GM21381 (cell line): ENCODE results near the gene KCNJ1.

Source experiments
- ATAC-seq: cut with Tn5 transposase; IDR thresholded peaks from one replicate; pipeline ENCODE4 v1.9.1; 2021; ENCODE audit warnings: mild to moderate bottlenecking, moderate library complexity; ENCODE audit not compliant: unreplicated experiment

The KCNJ1 gene

DNA sequence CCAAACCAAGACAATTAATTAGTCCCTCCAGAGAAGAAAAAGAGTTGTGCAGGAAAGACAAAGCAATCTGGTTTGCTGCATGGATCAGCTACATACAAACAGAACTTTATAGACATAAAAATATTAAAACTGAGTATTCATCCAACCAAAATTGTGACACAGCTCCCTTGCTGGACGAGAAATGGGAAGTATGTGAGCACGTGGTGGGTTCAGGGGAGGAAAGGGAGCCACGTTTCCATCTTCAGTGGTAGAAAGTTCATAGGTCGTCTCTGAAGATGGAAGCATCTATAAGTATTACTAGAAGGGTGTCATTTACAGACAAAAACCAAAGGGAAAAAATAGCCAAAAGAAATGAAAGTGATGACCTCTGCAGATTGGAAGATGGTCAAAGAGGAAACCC, 17.0 kb upstream of the KCNJ1 start:
- ATAC-seq, result no peak

DNA sequence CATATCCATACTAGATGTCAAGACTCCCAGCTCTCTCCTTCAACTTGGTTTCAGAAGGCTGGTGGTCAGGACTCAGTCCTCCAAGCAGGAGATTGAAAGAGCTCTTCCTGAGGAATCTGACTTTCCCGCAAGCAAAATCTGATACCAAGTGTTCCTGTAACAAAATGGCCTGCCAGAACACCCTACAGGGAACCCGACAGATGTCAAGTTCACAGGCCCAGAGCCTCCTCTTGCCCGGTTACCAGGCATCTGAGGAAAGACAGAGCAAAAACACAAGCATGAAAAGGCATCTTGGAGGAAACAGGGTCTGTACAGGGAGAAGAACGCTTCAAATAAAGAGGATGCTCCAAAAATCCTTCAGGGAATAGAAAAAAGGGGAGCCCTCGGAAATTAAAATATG, 15.4 kb upstream of the KCNJ1 start:
- ATAC-seq, result no peak

DNA sequence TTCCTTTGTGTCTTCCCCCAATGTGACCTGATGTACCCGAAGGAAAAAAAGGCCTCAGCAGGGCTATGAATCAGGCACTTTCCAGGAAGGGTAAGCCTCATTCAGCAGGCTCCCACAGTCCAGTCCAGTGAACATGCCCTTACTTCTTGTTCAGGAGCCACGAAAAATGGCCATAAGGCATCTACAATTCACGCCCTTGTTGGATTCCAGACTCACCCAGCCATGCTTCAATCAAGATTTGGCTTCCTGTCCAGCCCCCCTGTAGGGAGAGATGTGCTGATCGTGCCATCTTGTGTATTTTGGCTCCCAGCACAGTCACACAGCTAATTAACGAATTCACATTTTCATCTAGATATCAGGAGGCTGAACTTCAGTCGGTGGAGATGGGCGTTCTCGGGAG, 14.1 kb upstream of the KCNJ1 start:
- no peak for ATAC-seq

DNA sequence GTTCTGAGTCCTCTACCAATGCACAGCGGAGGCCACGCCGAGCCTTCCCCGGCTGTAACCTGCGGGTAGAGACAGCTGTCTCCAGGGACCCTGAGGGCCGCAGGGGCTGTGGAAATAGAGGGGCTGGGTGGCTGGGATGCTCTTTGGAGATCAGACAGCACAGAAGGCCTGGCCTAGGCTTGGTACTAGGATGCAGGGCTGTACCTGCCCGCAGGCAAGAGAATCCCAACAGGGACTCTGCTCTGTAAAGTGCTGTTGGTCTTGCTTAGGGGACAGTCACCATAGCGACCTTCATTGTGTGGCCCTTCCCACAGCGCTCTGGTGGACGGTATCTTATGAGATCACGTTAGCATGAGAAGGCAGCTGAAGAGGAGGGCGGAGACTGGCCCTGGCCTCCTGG, 12.7 kb upstream of the KCNJ1 start:
- no peak for ATAC-seq

DNA sequence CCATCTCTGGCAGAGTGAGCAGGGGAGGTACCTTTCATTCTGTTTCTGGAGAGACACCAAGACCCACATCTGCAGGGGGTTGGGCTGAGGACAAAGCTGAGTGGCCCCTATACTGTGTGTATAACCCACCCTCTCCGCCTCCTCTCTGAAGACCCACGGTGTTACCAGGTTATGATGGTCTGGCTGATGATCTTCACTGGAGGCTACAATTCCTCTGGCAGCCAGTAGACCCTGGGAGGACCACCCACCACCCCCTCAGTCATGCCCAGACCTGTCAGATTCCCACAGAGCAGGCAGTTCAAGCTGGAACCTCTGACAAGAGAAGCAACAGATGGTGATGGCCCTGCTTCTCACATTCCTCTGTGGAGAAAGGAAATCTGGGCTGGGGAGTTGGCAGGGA, 11.4 kb upstream of the KCNJ1 start:
- no peak for ATAC-seq

DNA sequence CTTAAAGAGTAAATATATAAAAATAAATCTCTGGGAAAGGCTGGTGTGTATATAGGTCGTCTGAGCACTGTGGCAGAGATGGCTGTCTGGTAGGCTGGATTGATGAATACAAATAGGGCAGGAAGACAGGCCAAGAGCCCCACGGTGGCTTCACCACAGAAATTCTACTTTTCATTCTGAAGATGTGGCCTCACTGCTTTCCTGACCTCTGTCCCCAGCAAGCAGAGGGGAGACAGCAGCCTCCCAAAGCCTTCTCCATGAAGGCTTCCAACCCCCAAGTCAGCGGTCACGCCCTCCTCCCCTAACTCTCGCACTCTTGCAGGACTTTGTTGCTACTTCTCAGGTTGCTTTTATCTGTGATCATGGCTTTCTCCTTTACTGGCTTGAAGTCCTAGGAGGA, 10.6 kb upstream of the KCNJ1 start:
- ATAC-seq, result no peak

DNA sequence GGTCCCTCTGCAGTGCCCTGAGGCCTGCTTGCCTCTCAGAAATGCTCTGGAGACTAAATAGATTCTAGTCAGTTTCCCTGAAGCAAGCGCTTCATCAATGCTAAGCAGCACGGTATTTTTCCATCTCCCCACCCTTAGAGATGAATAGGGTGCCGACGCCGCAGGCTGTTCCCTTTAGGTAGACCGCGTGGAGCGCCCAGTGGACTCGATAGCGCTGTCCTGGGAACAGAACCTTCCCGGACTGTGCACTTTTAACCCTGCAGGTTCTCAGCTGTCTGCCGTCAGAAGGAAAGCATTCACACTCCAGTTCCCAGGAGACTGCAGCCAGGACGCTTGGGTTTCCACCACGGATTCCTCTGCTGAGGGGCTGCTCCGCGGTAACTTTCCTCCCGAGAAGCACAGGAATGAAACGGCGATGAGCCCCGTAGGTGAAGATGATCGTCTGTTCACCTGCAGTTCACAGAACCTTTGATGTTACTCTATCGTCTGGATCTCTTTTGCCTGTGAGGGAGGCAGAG, 9.1 kb upstream of the KCNJ1 start:
- no peak for ATAC-seq

DNA sequence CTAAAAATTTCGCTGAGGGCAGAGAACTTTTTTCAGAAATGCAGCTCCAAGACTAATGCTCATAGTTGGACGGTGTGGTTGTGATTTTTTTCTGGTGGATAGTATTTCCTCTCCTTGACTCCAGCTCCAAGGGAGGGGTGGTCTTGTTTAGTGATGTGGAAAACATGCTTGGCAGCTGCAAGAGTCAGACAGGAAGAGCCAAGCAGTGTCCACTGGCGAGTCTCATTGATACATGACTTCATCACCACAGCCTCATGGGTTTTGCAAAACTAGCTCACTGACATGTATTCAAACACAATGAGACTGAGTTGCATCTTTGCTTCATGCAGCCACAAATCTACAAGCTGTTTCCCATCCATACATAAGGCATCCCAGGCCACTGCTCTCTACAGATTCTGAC, 7.3 kb upstream of the KCNJ1 start:
- ATAC-seq, result no peak

DNA sequence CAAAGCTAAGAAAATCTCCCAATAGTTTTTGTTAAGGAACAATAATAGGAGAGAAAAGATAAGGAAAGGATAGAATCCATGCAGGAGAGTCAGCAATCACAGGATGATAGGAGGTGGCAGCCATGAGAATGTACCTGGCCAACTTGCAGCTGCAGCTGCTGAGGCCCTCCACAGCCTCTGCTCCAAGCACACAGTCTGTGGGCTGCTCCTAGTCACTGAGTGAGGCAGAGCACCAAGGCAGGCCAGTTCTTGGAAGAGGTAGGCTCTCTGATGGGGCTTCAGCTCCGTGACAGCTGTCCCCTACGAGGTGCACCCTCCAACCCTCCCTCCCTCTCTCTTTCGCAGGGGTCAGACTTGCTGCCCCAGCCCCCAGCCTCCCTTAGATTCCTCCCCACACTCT, 5.5 kb upstream of the KCNJ1 start:
- no peak for ATAC-seq

DNA sequence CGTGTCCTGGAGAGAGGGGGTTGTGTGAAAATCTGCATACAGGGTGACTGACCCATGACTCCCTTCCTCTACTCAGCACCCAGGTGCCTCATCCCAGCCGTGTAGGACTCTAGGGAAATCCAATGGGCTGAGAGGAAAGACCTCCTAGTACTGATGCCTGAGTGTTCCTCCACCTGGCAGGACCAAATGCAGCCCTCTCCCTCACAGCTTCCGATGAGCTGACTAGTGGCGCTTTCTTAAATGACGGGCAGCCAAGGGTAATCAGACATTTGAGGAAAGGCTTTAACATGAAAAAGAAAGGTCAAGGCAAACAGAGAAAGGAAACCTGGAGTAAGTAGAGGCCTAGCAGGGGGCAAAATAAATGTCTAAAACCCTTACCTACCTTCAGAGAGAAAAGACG, 5.0 kb upstream of the KCNJ1 start:
- ATAC-seq, result no peak

DNA sequence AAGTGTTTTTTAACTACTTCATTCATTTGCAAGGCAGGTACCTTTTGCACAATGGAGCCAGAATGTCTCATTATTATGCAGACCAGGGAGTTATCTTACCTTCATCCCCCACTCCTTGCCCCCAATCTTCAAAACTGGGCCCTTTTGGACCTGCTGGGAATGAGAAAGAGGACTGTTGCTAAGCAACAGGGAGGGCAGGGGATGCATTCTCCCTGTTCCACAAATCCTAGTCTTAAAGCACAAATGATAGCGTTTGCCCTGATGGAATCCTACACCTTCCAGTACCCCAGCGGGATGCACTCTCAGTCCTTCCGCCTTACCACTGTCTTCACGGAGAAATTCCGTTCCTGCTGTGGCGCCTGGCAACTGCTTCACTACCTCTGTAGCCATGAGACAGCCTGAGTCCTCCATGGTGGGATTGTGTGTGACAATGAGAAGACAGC, 4.1 kb upstream of the KCNJ1 start:
- no peak for ATAC-seq

DNA sequence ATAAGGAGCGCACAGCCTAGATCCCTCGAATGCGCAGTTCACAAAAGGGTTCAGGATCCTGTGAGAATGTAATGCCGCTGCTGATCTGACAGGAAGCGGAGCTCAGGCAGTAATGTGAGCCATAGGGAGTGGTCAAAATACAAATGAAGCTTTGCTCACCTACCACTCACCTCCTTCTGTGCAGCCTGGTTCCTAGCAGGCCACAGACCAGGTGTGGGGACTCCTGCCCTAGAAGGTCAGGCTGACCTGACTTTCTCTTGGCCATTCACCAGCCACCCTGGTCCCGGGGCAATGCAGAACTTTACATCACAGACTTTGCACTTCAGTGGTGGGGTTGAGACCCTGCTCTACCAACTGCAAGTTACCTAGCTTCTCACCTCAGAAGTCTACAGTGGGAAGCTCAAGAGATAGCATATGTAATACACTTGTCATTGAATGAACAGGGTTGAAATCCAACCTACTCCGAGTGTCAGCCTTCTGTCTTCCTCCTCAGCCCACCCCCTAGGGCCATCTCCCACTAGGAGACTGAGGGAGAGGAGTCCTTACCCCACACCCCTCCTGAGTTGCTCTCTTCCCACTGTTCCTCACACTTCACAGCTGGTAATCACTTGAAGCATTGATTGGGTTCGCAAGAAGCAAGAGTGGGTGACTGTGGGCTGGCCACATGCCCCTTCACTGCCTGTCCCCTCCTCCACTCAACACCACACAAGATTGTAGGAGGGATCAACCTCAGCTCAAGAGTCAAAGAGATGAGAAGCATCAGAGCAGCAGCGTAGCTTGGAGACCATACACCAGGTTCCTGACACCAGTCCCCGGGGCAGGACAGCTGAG, 2.0 kb upstream of the KCNJ1 start:
- no peak for ATAC-seq

DNA sequence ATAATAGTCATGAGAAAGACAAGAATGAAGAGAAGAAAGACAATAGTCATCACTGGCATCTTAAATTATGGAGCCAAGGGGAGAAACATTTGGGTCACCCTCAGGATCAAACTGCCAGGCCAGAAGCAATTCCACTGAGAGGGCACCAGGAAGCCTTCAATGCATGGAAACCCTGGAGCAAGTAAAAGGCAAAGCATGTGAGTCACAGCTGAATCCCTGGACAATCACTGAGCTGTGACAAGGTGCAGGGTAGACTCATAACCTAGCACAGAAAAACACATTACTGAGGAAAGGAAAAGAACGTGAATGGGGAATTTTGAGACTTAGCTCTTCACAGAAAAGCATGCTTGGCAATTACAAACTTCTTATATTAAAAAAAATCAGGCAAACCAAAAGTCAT, 1.6 kb downstream of the KCNJ1 start:
- ATAC-seq, result no peak

DNA sequence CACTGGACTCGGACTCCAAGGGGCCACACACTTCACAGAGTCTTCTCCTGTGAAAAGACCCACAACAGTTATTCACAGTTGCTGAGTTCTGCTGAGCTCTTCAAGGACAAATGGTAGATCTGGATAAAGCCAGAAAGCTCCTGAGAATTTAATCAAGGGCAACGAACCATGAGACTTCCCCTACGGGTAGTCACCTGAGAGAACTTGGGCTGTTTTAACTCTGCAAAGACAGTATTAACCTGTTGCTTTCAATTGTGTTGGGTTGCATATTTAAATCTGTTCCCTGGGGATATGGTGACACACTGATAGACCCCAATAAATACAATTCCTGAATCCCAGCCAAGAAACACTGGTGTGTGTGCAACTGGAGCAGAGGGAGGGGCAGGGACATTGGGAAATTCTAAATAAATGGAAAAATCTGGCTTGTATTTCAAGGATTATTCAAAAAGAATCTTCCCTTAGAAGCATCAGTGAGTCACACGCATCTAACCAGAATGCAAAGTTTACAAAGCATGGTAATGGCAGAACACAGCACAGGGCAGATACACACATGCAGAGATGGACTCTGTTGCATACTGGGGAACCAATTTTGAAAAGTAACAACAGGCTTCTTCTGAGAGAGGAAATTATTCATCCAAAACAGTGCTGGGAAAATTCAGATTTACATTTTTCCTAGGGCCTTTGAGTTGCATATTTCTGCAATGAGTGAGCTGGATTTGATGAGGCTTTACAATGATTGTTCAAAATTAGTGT, 4.0 kb downstream of the KCNJ1 start:
- no peak for ATAC-seq

DNA sequence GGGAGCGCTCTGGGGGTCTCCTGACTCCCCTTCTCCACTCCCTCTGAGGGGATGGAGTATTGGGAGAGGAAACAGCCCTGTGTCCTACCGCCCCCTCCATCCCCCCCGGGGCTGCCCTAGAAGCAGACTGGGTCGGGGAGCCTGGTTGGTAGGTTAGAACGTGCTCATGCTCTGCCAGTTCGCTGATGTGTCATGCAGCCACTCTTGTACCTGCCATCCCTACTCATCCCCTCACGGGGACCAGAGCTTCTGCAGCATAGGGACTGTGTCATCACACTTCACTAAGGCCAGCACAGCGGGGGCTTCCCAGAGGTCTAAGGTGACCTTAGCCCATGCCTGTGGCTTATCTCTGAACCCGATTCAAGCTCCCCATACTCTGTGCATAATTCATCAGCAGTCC, 4.7 kb downstream of the KCNJ1 start:
- no peak for ATAC-seq

DNA sequence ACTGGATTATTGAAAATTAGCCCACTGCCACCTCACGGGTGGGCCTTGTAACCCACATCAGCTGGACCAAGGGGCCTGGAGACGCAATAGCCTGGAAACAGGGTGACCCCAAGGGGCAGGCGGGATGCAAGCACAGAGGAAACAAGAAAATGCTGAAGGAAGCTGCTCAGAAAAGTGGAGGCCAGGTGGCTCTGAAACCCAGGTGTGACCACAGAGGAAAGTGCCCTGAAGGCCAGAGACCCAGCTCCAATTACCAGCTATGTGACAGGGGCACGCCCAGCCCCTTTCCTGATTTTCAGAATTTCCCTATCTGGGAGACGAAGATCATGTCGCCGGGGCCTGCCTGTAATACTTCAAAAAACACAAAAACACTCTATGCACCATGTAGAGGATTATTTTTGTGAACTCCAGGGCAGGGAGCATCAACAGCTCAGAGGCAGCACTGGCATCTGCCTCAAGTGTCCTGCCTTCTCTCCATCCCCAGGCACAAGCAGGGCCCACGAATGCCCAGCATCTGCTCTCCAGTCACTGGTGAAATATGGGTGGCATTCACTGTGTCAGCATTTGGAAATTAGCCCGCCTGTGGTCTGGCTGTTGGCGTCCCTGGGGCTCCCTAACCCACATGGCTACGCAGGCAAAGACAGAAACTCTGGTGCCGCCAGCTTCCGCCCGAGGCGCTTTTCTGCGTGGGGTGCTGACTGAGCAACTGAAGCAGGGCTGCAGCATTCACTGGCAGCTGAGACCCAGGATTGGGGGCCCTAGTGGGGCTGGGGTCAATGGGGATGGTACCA, 6.3 kb downstream of the KCNJ1 start:
- ATAC-seq, result no peak

DNA sequence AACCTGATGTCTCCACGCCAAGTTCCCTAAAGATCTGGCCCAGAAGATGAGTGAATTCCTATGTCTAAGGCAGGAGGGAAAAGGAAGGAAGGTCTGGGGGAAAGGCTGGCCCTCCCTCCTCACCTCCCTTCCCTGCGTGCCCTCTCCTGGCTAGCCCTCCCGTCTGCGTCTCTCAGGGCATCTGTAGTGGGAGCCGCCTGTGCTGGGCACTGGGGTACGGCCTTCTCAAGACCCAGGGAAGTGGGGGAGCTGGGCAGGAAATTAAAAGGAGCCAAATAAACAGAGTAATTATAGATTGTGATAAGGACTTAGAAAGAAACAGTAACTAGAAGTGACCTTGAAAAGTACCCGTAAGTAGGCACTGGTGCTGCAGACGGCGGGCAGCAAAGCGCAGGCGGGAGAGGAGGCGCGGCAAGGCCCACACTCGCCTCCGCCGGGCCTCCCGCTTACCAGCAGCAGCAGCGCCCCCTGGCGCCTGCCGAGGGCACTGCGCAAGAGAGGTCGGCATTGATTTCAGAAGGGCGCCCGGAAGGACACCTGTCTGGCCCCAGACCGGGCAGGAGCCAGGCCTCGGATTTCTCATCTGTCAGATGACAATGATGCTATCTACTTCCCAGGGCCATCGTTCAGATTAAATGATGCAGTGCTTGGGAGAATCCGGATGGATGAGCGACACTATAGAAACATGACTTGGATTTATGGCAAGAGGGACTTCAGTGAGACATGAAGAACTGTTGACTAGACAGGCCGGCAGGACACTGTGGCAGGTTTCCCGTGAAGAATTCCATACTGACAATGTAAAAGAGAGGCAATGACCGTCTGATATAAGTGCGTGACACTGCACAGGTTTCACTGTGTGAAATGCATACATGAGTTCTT, 7.3 kb downstream of the KCNJ1 start:
- peak; percentile 95 for ATAC-seq

DNA sequence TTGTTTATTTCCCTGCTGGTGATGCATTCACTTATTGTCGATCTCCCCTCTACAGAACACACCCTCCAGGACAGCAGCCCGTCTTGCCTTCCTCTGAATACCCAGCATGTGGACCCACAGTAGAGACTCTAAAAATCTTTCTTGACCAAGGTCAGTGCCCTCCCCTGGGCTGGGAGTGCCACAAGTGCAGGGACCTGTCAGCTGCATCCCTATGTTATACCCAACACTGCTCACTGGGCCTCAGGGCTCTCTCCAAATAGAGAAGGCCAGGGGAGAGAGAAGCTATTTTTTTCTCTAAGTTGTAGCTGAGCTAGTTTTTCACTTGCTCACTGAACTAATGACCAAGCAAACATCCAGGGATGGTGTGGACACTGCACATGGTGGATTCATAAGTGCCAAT, 9.8 kb downstream of the KCNJ1 start:
- no peak for ATAC-seq

DNA sequence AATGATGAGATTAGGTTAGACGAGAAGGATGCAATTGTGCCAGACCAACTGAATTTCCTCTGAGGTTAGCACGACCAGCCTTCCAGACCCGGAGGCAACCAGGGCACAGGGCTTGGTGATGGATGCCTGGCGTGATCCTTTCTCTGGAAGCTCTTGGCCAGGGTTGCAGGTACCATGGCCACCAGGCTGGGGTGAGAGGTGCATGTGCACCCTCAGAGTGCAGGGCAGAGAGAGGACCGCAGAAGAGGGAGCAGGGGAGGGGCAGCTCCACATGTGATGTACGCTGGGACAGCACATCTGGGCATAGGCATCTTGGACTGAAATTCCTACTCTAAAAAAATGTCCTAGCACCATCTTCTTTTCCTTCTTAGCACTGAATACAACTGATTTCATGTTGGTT, 10.9 kb downstream of the KCNJ1 start:
- ATAC-seq, result no peak

DNA sequence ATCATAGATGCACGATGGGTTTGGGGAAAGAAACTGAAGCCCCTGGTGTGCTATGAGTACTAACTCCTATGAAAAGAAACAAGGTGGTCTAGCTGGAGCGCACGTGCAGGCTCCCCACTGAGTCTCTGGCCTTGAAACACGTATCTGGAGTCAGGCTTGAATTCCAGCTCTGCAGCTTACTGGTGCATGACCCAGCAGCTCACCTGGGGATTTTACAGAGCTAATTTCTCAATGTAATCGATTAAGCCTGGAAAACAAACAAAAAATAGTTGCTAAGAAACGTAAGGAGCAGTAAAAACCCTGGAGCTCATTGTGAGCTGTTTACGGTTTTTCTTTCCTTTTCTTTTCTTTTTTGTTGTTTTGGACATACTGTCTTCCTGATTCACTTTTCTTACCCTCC, 12.3 kb downstream of the KCNJ1 start:
- no peak for ATAC-seq
